ENCODE data around the gene RNF212B.
"Not testable (repeated sequence)": the region's sequence is repeated elsewhere in the genome, so short reads cannot be mapped to it uniquely, and the experiment has no call there.

- not testable (repeated sequence) for TF ChIP-seq CTCF, POLR2A, POLR2AphosphoS5 (IDR thresholded peaks at IDR 0.05)
Measured at GRCh38 chr14:23196487-23196886, 41.2 kb upstream of the RNF212B start.
